ENCODE measurements around the gene OGFOD3. TPM values are rescaled to one million over a fixed set of nuclear protein-coding genes. Genes with fewer than 3 reads are reported as not detected.

Gene OGFOD3
- total and polyA plus RNA-seq, 2 donors (not counting 3 experiments of a cell fraction or from before 2014, with no cell fraction given): 31.7 to 34.8 TPM

GRCh38 chr17:82365606-82366295 lies 52.6 kb downstream of the OGFOD3 start:
- Histone ChIP-seq H3K27me3 (ENCODE audit: control insufficient read depth in 2 of 2, insufficient read depth in 2 of 2, low read length in 2 of 2) (peaks cover 5 to 12% of the 10 kb centered on the region in 2 experiments), H3K9me1 (replicated peaks; ENCODE audit: control insufficient read depth, extremely low read depth, insufficient read depth, low read length) (no peaks in the 10 kb centered on the region), H4K20me1 (replicated peaks; ENCODE audit: control insufficient read depth, extremely low read depth, insufficient read depth, low read length) (no peaks in the 10 kb centered on the region), H3K79me2 (ENCODE audit: control insufficient read depth, insufficient read depth, low read length) (no peaks in the 10 kb centered on the region), H3K36me3 (ENCODE audit: control insufficient read depth in 2 of 2, extremely low read depth in 1 of 2, insufficient read depth in 2 of 2, low read length in 2 of 2) (no peaks in the 10 kb centered on the region), H3K9ac (replicated peaks; ENCODE audit: extremely low read depth, insufficient read depth, low read length) (no peak overlapping the region), H2AFZ (ENCODE audit: low read depth, low read length) (no peak overlapping the region), H3K27ac (ENCODE audit: insufficient read depth, low read depth, low read length) (no peak overlapping the region), H3K4me1 (ENCODE audit: control insufficient read depth, extremely low read depth, insufficient read depth, low read length) (no peaks in the 10 kb centered on the region), H3K4me3 (replicated peaks in 1 of 3; ENCODE audit: insufficient read depth in 1 of 3, low read depth in 1 of 3, low read length in 3 of 3) (no peak overlapping the region), H3K9me3 (replicated peaks; ENCODE audit: control insufficient read depth, insufficient read depth, low read length) (no peaks in the 10 kb centered on the region), H3K4me2 (ENCODE audit: insufficient read depth, low read length) (no peak overlapping the region)
- FAIRE-seq (no peak), DNase-seq (ENCODE audit: low read depth, low spot score) (no peak)
- intact Hi-C loops (cut with micrococcal nuclease) (no loop called here), dilution Hi-C loops (cut with MboI; ENCODE audit: extremely low pct_ligation_motif_present, low sequenced_read_pairs) (no loop called here)
- ChIA-PET POLR2A (no interaction called here), CTCF (interaction anchor here (1.6 to 2.4 kb wide), 3 partner anchors 13 to 59 kb away, joined by 5 to 7 read pairs (median 6); no protein-coding TSS in a partner anchor)
- BruUV-seq (replicated peaks): no TSS peak
- TF ChIP-seq JUN (IDR thresholded peaks at IDR 0.05; ENCODE audit: borderline replicate concordance, insufficient read depth, insufficient read length, low read depth): no peak
- TF ChIP-seq GATA2 (IDR thresholded peaks at IDR 0.05; ENCODE audit: insufficient read depth, insufficient read length, low read depth, low read length): no peak
- TF ChIP-seq CTCF (IDR thresholded peaks at IDR 0.05; ENCODE audit: extremely low read depth in 1 of 2, insufficient read depth in 1 of 2, low read depth in 1 of 2, low read length in 2 of 2): no peak
- no peak for TF ChIP-seq MYC (IDR thresholded peaks at IDR 0.05; ENCODE audit: low read depth, low read length)
- TF ChIP-seq FOS (IDR thresholded peaks at IDR 0.05; ENCODE audit: borderline replicate concordance, insufficient read depth, low read length): no peak
- TF ChIP-seq EZH2 (IDR thresholded peaks at IDR 0.05; ENCODE audit: borderline replicate concordance, low read depth, low read length, severe bottlenecking): no peak
- no peak for TF ChIP-seq POLR2AphosphoS5 (IDR thresholded peaks at IDR 0.05; ENCODE audit: insufficient read depth, low read depth, low read length)
- TF ChIP-seq, protein P1, sequence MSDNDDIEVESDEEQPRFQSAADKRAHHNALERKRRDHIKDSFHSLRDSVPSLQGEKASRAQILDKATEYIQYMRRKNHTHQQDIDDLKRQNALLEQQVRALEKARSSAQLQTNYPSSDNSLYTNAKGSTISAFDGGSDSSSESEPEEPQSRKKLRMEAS (IDR thresholded peaks at IDR 0.05; ENCODE audit: insufficient read depth, insufficient read length): no peak
- TF ChIP-seq POLR2A (IDR thresholded peaks at IDR 0.05; ENCODE audit: low read depth, low read length): no peak

Data from endothelial cell of umbilical vein (primary cell).